HG03175 (cell line): ENCODE results near the gene DNAJB6.
"Not testable (repeated sequence)": the region's sequence is repeated elsewhere in the genome, so short reads cannot be mapped to it uniquely, and the experiment has no call there.

Experiments used
- ATAC-seq: cut with Tn5 transposase; IDR thresholded peaks from one replicate; pipeline ENCODE4 v1.9.1; 2021; ENCODE audit warnings: mild to moderate bottlenecking, moderate library complexity; ENCODE audit not compliant: unreplicated experiment

Gene DNAJB6

DNA sequence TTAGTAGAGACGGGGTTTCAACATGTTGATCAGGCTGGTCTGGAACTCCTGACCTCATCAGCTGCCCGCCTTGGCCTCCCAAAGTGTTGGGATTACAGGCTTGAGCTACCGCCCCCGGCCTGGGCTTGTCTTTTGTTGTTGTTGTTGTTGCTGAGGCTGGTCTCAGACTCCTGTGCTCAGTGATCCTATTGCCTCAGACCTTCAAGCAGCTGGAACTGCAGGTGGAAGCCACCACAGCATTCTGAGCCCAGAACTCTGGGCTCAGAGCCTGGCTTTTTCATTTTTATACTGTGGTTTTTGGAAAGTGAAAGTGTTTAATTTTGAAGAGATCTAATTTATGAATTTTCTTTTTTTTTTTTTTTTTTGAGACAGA is 16.2 kb upstream of the DNAJB6 start:
- no peak for ATAC-seq

- ATAC-seq = no peak
Observed at GRCh38 chr7:157323401-157323800, 13.4 kb upstream of the DNAJB6 start.

- ATAC-seq = no peak
Observed at GRCh38 chr7:157329447-157329846, 7.4 kb upstream of the DNAJB6 start.

DNA sequence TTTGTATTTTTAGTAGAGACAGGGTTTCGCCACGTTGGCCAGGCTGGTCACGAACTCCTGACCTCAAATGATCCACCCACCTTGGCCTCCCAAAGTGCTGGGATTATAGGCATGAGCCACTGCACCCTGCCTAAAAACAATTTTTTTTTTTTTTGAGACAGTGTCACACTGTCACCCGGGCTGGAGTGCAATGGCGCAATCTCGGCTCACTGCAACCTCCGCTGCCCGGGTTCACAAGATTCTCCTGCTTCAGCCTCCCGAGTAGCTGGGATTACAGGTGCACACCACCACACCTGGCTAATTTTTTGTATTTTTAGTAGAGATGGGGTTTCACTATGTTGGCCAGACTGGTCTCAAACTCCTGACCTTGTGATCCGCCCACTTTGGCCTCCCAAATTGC is 6.2 kb upstream of the DNAJB6 start:
- not testable (repeated sequence) for ATAC-seq

DNA sequence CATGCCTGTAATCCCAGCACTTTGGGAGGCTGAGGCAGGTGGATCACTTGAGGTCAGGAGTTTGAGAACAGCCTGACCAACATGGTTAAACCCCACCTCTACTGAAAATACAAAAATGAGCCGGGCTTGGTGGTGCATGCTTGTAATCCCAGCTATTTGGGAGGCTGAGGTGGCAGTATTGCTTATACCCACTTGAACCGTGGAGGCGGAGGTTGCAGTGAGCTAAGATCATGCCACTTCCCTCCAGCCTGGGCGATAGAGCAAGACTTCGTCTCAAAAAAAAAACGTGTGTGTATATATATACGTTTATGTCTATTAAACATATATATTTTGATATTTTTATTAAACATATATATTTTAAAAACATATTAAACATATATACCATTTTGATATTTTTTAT is 5.8 kb upstream of the DNAJB6 start:
- not testable (repeated sequence) for ATAC-seq

GRCh38 chr7:157335236-157335635 is 1.6 kb upstream of the DNAJB6 start:
- ATAC-seq = no peak

DNA sequence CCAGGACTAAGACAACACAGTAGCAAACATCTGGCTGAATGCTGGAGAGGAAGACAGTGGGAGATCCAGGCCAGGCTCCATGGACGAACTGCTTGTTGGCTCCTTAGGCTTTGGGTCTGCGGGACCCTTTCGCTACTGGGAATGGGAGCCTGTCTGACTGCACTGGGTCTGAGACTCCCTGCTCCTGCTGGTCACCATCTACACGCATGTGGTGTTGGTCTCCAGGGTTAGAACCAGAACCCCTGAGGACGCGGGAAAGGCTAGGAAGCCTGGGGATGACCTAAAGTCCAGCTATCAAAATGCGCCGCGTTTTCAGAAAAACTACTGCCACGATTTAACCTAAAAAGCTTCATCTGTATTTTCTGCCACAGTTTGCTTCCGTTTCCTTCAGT is 817 bp upstream of the DNAJB6 start:
- ATAC-seq = no peak

GRCh38 chr7:157337316-157338149 is 729 bp downstream of the DNAJB6 start:
- peak; percentile 60 for ATAC-seq

DNA sequence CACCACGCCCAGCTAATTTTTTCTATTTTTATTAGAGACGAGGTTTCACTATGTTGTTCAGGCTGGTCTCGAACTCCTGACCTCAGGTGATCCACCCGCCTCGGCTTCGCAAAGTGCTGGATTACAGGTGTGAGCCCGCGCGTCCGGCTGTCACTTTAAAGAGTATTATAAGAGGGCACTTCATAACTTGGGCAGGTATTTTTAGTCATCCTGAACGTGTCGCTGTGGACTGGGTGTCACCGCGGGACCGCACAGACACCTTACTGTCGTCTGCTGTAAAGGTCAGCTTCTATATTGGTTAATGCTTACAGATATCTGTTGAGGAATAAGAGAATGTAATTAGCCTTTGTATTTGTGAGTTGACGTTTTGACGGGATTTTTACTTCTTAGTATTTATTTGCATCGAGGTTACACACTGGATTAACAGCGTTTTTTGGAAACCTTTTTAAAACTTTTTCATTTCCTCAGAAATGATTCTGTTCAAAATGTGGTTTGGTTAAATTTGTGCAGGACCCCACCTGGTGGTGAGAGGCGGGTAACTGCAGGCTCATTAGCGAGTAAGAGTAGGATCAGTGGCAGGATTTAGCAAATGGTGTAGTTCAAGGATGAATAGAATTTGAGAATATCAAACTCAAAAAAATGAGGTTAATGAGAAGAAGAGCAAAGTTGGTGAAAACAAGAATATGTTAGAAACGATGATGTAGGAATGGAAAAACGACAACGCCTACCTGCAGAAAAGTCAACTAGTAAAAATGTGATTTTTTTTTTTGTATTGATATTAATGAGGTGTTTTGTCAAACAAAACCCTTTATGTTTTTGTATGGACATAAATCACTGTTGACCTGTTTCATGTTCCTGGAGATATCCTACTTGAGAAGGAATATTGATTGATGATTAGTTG is 3.2 kb downstream of the DNAJB6 start:
- peak; percentile 22 for ATAC-seq

GRCh38 chr7:157347217-157347904 is 10.6 kb downstream of the DNAJB6 start:
- ATAC-seq = no peak

DNA sequence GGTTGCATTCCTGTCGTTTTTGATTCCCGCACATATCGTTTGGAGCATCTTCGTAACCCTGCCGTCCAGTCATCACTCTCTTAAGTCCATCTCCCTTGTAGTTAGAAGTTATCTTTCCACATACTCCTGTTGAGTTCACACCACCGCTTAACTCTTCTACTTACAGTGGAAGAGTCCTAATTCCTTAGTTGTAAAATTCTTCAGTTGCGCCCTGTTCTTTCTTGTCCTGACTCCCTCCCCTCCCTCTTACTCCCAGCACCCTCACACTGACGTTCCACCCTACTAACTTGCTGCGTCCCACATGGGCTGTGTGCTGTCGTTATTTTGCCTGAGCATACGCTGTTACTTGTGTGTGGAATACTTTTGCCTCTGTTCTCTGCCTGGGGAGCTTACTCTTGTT is 11.7 kb downstream of the DNAJB6 start:
- ATAC-seq = no peak

DNA sequence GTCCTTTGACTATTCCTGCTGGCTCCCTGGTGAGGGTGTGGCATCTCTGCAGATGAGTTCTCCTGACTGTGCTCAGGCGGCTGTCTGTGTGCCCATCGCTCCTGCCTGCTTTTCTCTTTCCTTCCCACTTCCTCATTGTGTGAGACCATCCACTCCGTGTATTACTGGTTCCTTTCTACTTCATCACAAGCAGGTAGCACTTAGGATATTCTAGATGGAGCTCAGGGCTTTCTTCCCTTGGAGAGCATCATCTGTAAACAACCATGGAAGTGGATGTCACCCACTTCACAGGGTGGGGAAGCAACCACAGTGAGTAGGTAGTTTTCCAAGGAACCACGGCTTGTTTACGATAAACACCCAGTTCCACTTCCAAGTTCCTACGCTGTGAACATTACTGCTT is 15.7 kb downstream of the DNAJB6 start:
- no peak for ATAC-seq

DNA sequence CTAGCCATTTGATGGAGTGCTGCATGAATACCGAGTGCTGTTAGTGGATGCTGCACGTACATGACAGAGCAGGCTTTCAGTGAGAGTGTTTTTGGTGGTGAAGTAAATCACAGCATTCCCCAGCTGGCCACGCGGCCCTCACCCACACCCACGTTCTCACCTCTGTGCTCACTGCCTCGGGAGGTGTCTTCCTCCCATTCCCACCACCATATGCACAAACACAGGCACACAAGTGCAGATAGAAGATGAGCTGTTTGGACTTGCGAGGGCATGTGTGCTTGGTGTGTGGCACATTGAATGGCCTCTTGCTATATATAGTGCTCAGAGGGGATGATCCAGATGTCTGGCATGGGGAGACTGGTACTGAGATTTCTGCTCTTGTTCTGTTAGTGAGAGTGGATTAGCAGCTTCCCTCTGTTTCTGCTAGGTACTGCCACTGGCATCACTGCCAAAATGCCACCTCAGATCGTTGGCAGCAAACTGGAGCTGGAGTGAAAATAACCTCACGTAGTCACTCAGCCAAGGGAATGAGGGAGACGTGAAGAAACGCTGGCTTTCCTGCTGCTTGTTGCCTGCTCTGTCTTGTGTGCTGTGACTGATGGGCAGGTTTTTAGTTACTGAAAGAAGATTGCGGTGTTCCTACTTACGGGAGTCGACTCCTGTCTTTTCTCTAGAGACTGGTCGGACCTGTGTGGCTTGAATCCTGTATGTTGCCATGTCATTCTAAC is 19.1 kb downstream of the DNAJB6 start:
- ATAC-seq = no peak

GRCh38 chr7:157357129-157358040 is 20.6 kb downstream of the DNAJB6 start:
- peak; percentile 83 for ATAC-seq

GRCh38 chr7:157358041-157358752 is 21.4 kb downstream of the DNAJB6 start:
- no peak for ATAC-seq

- ATAC-seq = no peak
Observed at GRCh38 chr7:157358753-157359096, 21.9 kb downstream of the DNAJB6 start.

DNA sequence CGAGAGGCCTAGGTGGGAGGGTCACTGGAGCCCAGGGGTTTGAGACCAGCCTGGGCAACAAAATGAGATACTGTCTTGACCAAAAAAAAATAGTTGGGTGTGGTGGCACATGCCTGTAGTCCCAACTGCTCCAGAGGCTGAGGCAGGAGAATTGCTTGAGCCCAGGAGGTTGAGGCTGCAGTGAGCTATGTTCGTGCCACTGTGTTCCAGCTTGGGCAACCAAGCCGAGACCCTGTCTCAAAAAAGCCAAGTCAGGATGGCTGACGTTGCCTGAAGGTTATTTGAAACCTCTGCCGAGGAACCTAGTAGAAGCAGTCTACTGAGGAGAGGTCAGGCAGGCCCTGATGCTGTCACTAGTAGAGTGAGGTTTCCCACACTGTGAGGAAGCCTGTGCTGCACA is 22.8 kb downstream of the DNAJB6 start:
- no peak for ATAC-seq

DNA sequence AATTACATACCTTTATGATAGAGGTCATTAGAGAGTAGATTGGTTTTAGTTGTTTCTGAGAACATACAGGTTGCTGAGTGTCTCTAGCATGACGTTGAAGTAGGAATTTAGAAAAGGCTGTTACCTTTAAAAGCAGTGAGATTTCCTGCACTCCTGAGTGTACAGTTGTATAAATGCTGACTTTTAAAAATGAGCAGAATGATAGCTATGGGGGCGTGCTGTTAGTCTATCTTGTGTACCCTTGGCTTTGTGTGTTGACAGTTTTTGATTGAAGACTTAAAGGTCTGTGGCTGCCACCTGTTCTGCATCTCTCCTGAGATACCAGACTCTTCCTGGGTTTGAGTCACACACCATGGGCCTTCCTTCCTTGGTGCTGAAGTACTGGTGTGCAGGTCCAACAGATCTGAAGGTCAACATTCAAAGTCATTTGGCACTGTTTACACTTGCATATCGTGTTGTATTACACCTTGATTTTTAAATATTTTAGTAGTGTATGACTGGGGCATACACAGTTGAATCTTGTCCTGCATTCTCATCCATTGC is 23.8 kb downstream of the DNAJB6 start:
- ATAC-seq = no peak

- no peak for ATAC-seq
Observed at GRCh38 chr7:157361537-157361936, 24.7 kb downstream of the DNAJB6 start.
